Globus pallidus (tissue), 1 donor: ENCODE results near the gene DDIT4.

Experiments
- DNase-seq: peaks from one replicate; pipeline ENCODE4 v3.0.0-alpha.2; 2015; ENCODE audit warnings: low spot score

The DDIT4 gene

GRCh38 chr10:72316748-72317435 is 43.2 kb downstream of the DDIT4 start:
- no peak for DNase-seq

GRCh38 chr10:72318418-72319262 is 44.9 kb downstream of the DDIT4 start:
- DNase-seq: no peak

- DNase-seq: peak; percentile 83
These were observed 45.9 kb downstream of the DDIT4 start for GRCh38 chr10:72319416-72320254.

- no peak for DNase-seq
These were observed 47.0 kb downstream of the DDIT4 start for GRCh38 chr10:72320676-72321247.

GRCh38 chr10:72321248-72322029 is 47.7 kb downstream of the DDIT4 start:
- no peak for DNase-seq

- DNase-seq: no peak
These were observed 48.2 kb downstream of the DDIT4 start for GRCh38 chr10:72322030-72322279.

GRCh38 chr10:72322280-72323058 is 48.7 kb downstream of the DDIT4 start:
- DNase-seq: no peak

- DNase-seq: no peak
These were observed 49.5 kb downstream of the DDIT4 start for GRCh38 chr10:72323108-72323749.

- DNase-seq: no peak
These were observed 50.1 kb downstream of the DDIT4 start for GRCh38 chr10:72323771-72324191.
